ENCODE results near the gene TFR2.
A peak's percentile ranks its signal among the peaks of the same experiment; 100 is the strongest.

GRCh38 chr7:100675581-100676350 is 34.4 kb upstream of the TFR2 start:
- TF ChIP-seq POLR2AphosphoS5 (IDR thresholded peaks at IDR 0.05) (peak in 2 of 3 donors; percentile 44 to 56), CTCF (IDR thresholded peaks at IDR 0.05) (no peak)
